ENCODE measurements around the gene MS4A4E.

The MS4A4E gene

GRCh38 chr11:60240662-60241061 is 2.3 kb downstream of the MS4A4E start:
- Histone ChIP-seq H3K27ac (ENCODE audit: low read depth, low read length) (no peak overlapping the region), H3K79me2 (ENCODE audit: insufficient read depth, low read length) (no peaks in the 10 kb centered on the region), H3K9me2 (replicated peaks; ENCODE audit: insufficient read depth, low read length) (no peaks in the 10 kb centered on the region), H3K27me3 (ENCODE audit: low read length) (no peaks in the 10 kb centered on the region), H2AFZ (ENCODE audit: low read depth, low read length, severe bottlenecking) (no peak overlapping the region), H3K4me3 (ENCODE audit: insufficient read depth, low read length, poor library complexity, severe bottlenecking) (no peak overlapping the region), H3F3A (ENCODE audit: insufficient read depth) (no peaks in the 10 kb centered on the region), H4K20me1 (ENCODE audit: low read depth, low read length) (no peaks in the 10 kb centered on the region), H3K36me3 (ENCODE audit: low read length) (no peaks in the 10 kb centered on the region), H3K9ac (ENCODE audit: low read length) (no peak overlapping the region), H3K4me2 (ENCODE audit: low read depth, low read length, poor library complexity, severe bottlenecking) (no peak overlapping the region), H3K9me3 (ENCODE audit: insufficient read depth, low read length) (no peaks in the 10 kb centered on the region)
- TF ChIP-seq EZH2phosphoT487 (conservative IDR thresholded peaks at IDR 0.05; ENCODE audit: low read length) (no peak), CTCF (IDR thresholded peaks at IDR 0.05; ENCODE audit: insufficient read depth, low read length, poor library complexity, severe bottlenecking) (no peak)

DNA sequence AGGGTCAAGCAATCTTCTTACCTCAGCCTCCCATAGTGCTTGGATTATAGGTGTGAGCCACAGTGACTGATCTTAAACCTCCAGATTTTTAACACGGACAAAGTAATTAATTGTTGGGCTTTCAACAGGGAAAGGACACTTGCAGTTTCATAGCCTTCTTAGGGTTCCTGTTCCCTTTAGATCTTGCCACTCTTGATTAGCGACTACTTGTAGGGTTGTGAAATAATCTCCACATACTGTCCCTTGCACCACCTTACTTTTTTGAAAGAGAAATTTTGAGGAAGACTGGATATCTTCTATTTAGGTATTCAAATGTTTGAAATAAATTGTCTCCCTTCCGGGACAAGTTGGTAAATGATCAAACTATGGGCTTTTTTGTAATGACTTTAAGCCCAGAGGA is 7.6 kb downstream of the MS4A4E start:
- H3K27me3 ChIP-seq (ENCODE audit: low read length): no peaks in the 10 kb centered on the region
- no peak overlapping the region for H3K4me2 ChIP-seq (ENCODE audit: low read depth, low read length, poor library complexity, severe bottlenecking)
- H4K20me1 ChIP-seq (ENCODE audit: low read depth, low read length): no peaks in the 10 kb centered on the region
- no peaks in the 10 kb centered on the region for H3K36me3 ChIP-seq (ENCODE audit: low read length)
- H3K9me3 ChIP-seq (ENCODE audit: insufficient read depth, low read length): no peaks in the 10 kb centered on the region
- H3K27ac ChIP-seq (ENCODE audit: low read depth, low read length): no peak overlapping the region
- no peak overlapping the region for H2AFZ ChIP-seq (ENCODE audit: low read depth, low read length, severe bottlenecking)
- no peaks in the 10 kb centered on the region for H3K9me2 ChIP-seq (replicated peaks; ENCODE audit: insufficient read depth, low read length)
- H3K79me2 ChIP-seq (ENCODE audit: insufficient read depth, low read length): no peaks in the 10 kb centered on the region
- TF ChIP-seq EZH2phosphoT487 (conservative IDR thresholded peaks at IDR 0.05; ENCODE audit: low read length) (no peak), CTCF (IDR thresholded peaks at IDR 0.05; ENCODE audit: insufficient read depth, low read length, poor library complexity, severe bottlenecking) (no peak)
- no peak overlapping the region for H3K9ac ChIP-seq (ENCODE audit: low read length)
- no peaks in the 10 kb centered on the region for H3F3A ChIP-seq (ENCODE audit: insufficient read depth)
- H3K4me3 ChIP-seq (ENCODE audit: insufficient read depth, low read length, poor library complexity, severe bottlenecking): no peak overlapping the region

DNA sequence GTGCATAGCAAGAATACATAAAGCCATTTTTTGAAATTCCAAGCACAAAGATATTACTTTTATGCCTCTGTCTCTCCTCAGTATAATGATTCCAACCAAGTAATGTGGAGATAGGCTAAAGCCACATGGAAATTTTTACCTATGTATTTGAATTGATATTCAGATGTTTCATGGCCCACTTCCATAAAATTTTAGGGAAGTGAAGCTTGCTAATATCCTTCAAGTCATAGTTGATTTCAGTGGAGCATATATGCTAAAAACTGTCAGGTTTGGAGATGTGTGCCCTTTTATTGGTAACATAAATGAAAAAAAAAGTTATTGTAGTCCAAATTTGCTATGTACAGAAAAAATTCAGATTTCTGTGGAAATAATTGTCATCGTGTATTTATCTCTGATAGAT is 12.3 kb downstream of the MS4A4E start:
- no peak for TF ChIP-seq EZH2phosphoT487 (conservative IDR thresholded peaks at IDR 0.05; ENCODE audit: low read length)
- TF ChIP-seq CTCF (IDR thresholded peaks at IDR 0.05; ENCODE audit: insufficient read depth, low read length, poor library complexity, severe bottlenecking): no peak
- Histone ChIP-seq H3K9ac (ENCODE audit: low read length) (no peak overlapping the region), H3K27me3 (ENCODE audit: low read length) (no peaks in the 10 kb centered on the region)

More for the DNA sequence above, 12.3 kb downstream of the MS4A4E start:
- no peaks in the 10 kb centered on the region for H4K20me1 ChIP-seq (ENCODE audit: low read depth, low read length)
- H3F3A ChIP-seq (ENCODE audit: insufficient read depth): no peaks in the 10 kb centered on the region
- no peaks in the 10 kb centered on the region for H3K79me2 ChIP-seq (ENCODE audit: insufficient read depth, low read length)
- no peak overlapping the region for H2AFZ ChIP-seq (ENCODE audit: low read depth, low read length, severe bottlenecking)
- H3K9me3 ChIP-seq (ENCODE audit: insufficient read depth, low read length): no peaks in the 10 kb centered on the region
- no peak overlapping the region for H3K27ac ChIP-seq (ENCODE audit: low read depth, low read length)
- H3K36me3 ChIP-seq (ENCODE audit: low read length): no peaks in the 10 kb centered on the region
- H3K4me2 ChIP-seq (ENCODE audit: low read depth, low read length, poor library complexity, severe bottlenecking): no peak overlapping the region
- H3K9me2 ChIP-seq (replicated peaks; ENCODE audit: insufficient read depth, low read length): no peaks in the 10 kb centered on the region
- H3K4me3 ChIP-seq (ENCODE audit: insufficient read depth, low read length, poor library complexity, severe bottlenecking): no peak overlapping the region

Data from SU-DHL-6 (cell line).